Choroid plexus epithelial cell (primary cell): ENCODE measurements around the gene PRPF40A.

Experiments used
- DNase-seq: peaks from one replicate; pipeline ENCODE4 v3.0.0-alpha.2; 2010; ENCODE audit warnings: low read depth
- H3K4me3 ChIP-seq: 2 replicates; pipeline ENCODE4 v1.5.1; 2011; ENCODE audit warnings: low read depth, mild to moderate bottlenecking, control low read depth, low read length, moderate library complexity
- TF ChIP-seq, protein P1 (sequence below): conservative IDR thresholded peaks from 2 replicates; pipeline ENCODE4 v1.5.1; 2011; ENCODE audit warnings: low read depth, mild to moderate bottlenecking, control low read depth, inconsistent platforms, low read length, moderate library complexity

Gene PRPF40A

DNA sequence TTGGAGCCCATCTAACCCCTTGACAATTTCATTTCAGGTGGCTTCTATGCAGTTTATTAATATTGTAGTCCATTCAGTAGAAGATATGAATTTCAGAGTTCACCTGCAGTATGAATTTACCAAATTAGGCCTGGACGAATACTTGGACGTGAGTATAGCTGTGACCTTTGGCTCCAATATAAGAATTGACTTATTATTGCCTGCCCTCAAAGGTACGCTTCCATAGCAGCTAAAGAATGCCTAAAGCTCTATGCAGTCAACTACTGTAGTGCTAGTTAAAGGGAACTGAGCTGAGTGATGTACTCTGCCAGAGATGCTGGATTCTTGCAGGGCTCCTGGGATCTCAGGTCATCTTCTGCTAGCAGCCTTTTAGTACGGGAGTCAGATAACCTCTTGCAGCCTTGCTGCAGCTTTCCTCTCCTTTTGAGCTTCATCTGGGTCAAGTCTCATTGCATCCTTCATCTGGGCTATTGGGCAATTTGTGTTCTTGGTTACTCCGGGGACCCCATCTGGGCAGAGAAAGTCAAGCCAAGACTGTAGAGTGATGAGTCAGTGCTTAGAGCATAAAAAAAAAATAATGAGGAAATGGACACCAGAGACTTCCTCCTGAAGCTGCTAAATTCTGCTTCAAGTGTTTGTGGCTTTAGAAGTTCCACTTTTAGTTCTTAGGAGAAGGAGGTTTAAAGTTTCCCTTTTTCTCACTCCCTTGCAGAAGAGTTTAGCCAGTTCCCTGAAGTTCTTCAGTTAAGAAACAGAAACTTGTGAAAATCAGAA lies 105.6 kb downstream of the PRPF40A start:
- no peak overlapping the region for H3K4me3 ChIP-seq
- peak; percentile 93 for DNase-seq
- TF ChIP-seq, protein P1, sequence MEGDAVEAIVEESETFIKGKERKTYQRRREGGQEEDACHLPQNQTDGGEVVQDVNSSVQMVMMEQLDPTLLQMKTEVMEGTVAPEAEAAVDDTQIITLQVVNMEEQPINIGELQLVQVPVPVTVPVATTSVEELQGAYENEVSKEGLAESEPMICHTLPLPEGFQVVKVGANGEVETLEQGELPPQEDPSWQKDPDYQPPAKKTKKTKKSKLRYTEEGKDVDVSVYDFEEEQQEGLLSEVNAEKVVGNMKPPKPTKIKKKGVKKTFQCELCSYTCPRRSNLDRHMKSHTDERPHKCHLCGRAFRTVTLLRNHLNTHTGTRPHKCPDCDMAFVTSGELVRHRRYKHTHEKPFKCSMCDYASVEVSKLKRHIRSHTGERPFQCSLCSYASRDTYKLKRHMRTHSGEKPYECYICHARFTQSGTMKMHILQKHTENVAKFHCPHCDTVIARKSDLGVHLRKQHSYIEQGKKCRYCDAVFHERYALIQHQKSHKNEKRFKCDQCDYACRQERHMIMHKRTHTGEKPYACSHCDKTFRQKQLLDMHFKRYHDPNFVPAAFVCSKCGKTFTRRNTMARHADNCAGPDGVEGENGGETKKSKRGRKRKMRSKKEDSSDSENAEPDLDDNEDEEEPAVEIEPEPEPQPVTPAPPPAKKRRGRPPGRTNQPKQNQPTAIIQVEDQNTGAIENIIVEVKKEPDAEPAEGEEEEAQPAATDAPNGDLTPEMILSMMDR, result peak; percentile 22

DNA sequence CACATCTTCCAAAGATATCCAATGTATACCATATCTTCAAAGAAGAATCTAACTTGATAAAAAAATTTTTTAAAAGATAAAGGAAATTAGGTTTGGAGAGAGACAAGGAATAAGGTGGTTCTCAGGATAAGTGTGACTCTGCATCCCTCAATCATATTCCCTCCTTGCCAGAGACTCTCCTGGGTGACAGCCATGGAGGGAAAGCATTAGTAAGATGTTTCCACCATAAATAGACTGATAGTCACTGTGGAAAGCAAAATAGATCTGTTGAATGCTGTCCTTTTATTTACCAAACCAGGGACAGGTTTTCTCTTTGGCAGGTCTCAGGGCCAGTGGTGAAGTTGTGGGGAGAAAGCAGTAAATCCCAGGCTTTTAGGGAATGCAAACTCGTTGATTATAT lies 107.6 kb downstream of the PRPF40A start:
- H3K4me3 ChIP-seq, result no peak overlapping the region
- TF ChIP-seq, protein P1, result no peak
- no peak for DNase-seq

DNA sequence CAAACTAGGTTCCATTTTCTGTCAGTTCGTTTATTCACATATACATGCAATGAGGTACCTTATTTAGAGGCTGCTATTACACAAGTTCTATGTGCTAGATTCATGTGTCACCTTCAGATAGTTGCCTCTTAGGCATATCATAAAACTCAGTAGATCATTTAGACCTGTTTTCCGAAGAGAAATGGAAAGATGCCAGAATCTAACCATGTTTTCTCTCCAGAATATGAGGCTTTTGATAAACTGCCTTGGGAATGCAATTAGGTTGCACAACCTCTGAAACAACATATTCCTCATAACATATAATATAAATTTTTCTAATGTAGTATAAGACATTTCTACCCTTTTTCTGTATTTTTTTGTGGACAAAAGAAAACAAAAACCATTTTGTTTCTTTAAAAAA lies 108.1 kb downstream of the PRPF40A start:
- TF ChIP-seq, protein P1, result no peak
- H3K4me3 ChIP-seq, result no peak overlapping the region
- DNase-seq, result no peak

DNA sequence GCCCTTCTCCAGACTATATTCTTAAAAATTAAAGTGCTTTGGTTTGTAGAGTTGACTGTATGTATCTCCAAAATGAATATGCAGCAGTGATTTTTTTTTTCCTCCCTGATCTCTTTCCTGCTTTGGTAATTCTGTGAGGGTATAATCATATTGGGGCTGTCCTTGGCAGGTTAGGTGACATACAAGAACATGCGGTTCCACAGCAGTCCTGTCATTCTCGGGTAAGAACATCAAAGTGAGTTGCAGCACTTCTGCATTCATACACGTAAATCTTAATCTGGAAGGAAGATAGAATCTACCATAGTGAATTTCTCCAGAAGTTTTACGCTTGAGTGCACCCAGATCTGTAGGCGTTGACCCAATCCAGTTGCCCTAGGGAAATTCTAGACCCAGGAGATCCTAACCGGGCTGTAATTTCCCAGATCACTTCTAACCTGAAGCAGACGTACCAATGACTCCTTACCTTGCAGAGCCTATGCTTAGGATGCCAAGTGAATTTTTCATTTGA lies 109.4 kb downstream of the PRPF40A start:
- no peak for DNase-seq
- no peak overlapping the region for H3K4me3 ChIP-seq
- TF ChIP-seq, protein P1, result no peak

DNA sequence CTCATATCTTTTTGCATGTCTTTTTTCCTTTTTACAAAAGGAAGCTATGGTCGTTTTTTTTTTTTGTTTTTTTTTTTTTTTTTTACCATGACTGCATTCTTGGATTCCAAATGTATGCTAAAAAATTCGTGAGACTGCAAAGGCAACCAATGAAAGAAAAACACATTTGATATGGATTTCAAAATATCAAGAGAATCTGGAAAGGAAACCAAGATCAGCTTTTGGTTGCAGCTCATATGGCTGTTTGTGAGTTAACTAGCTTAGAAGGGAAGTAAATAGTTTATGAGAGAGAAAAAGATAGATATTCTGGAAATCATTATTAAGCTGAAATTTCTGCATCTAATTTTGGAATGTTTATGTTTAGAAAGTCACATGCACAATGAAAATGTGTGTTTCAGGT lies 110.3 kb downstream of the PRPF40A start:
- TF ChIP-seq, protein P1, result no peak
- DNase-seq, result no peak
- no peak overlapping the region for H3K4me3 ChIP-seq

DNA sequence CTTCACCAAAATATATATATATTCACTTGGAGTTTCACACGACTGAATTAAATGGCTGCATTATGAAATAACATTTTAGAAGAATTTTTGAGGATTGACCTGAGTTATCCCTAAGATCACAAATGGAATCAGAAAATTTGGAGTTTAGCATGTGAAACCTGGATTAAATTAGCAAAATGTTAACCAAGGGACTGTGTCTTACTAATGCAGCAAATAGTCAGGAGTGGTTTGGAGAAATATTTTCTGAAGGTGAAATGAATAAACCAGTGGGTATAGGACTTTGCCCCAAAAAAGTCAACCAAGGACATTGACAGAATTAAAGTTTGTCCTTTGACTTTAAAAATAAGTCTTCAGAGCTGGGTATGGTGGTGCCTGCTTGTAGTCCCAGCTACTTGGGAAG lies 111.2 kb downstream of the PRPF40A start:
- TF ChIP-seq, protein P1, result no peak
- DNase-seq, result no peak
- H3K4me3 ChIP-seq, result no peak overlapping the region

DNA sequence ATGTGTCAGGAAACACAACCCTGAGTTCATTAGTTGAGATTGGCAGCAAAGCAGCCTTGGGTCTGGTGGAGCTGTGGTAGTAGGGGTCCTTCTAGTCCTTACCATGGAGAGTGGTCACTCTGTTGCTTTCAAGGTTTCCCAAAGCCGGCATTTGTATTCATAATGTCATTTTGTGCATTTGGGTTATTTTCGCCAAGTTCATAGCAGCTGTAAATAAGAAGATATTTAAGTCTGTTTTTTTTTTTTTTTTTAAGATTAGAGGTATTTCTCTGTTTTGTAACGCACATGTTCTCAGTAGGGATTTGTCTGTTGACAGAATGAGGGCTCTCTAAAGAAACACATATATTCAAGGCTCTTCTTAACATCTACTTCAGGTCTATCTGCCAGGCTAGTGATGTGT lies 114.1 kb downstream of the PRPF40A start:
- no peak for DNase-seq
- TF ChIP-seq, protein P1, result no peak
- H3K4me3 ChIP-seq, result no peak overlapping the region
